HCT116 (cell line): Measurements from ENCODE around the gene UPF1.

Experiments used
- CTCF ChIP-seq, 3 experiments: fragments of 200-600 bp in 1 of 3; sonication (generic) in 1 of 3; IDR thresholded peaks in 2 of 3; conservative IDR thresholded peaks in 1 of 3; 2 replicates each; pipeline ENCODE4 v1.5.1; 2012 to 2017; ENCODE audit warnings: low read depth in 2 of 3, low read length in 2 of 3, antibody characterized with exemption in 1 of 3, borderline replicate concordance in 1 of 3, control low read depth in 1 of 3, mild to moderate bottlenecking in 1 of 3, mixed read lengths in 1 of 3, mixed run types in 1 of 3, moderate library complexity in 1 of 3; ENCODE audit not compliant: insufficient read depth in 1 of 3
- ELF1 ChIP-seq: IDR thresholded peaks from 2 replicates; pipeline ENCODE4 v1.6.1; 2012; ENCODE audit warnings: low read depth, borderline replicate concordance
- POLR2A ChIP-seq: IDR thresholded peaks from 2 replicates; pipeline ENCODE4 v1.7.0; 2011; ENCODE audit warnings: borderline replicate concordance; ENCODE audit not compliant: insufficient read depth, insufficient read length; ENCODE audit errors: extremely low read depth
- POLR2AphosphoS5 ChIP-seq: IDR thresholded peaks from 2 replicates; pipeline ENCODE4 v1.6.1; 2011; ENCODE audit warnings: mild to moderate bottlenecking, low read depth, low read length, moderate library complexity
- SRF ChIP-seq: IDR thresholded peaks from 2 replicates; pipeline ENCODE4 v1.6.1; 2012; ENCODE audit warnings: low read depth

- no peak for TF ChIP-seq POLR2AphosphoS5
- no peak for TF ChIP-seq ELF1
- TF ChIP-seq SRF, result no peak
- TF ChIP-seq POLR2A, result no peak
- TF ChIP-seq CTCF (IDR thresholded peaks at IDR 0.05 in 2 of 3, conservative IDR thresholded peaks at IDR 0.05 in 1 of 3; ENCODE audit: borderline replicate concordance in 1 of 3, insufficient read depth in 1 of 3, low read depth in 2 of 3, low read length in 2 of 3), result peak; percentile 55 to 65 (median 61); a peak in 5 of 6 replicates
Measured at GRCh38 chr19:18915639-18916038, 83.9 kb downstream of the UPF1 start.
